ENCODE results near the gene GNAZ. TPM values are rescaled to one million over a fixed set of nuclear protein-coding genes. Genes with fewer than 3 reads are reported as not detected.

Gene GNAZ
- total RNA-seq, 1 donor from 2014 or later: 0.51 TPM

DNA sequence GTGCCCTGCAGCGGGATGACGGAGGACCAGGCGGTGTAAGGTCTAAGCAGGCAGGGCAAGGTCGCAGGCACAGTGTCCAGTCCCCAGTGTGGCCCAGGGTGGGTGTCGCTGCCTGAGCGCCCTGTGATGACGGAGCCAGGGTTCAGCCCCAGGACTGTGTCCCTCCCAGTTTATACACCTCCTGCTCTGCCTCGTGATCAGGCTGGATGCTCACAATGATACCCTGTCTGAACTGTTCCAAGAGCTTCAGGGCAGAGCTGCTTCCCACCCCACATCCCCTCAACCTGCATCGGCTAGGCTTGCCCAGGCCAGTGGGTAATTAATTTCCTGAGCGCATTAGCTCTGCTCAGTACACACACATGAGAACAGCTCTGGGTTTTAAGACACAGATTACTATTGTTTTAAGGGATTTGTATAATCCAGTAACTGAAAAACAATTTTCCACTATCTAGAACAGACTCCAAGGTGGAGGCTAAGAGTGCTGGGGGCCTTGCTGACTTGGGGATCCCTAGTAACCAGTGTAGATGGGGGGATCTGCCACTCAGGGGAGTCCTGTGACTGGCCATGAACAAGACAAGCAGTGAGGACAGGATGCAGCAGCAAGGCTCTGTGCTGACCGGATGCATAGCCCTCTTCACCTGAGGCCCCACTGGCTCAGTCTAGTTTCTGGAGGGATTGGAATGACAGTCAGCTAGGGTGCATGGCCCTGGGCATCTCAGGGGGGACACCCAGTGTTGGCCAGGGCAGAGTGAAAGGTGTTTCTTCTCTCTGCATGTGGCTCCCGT, 34.1 kb downstream of the GNAZ start:
- no peak for DNase-seq
- Mint-ChIP-seq H3K4me1 (no peaks in the 10 kb centered on the region), H3K9me3 (no peaks in the 10 kb centered on the region), H3K36me3 (ENCODE audit: low read depth) (no peaks in the 10 kb centered on the region), H3K27me3 (no peaks in the 10 kb centered on the region), H3K4me3 (no peak overlapping the region), H3K27ac (no peak overlapping the region)
- intact Hi-C loops (cut with micrococcal nuclease): no loop called here

DNA sequence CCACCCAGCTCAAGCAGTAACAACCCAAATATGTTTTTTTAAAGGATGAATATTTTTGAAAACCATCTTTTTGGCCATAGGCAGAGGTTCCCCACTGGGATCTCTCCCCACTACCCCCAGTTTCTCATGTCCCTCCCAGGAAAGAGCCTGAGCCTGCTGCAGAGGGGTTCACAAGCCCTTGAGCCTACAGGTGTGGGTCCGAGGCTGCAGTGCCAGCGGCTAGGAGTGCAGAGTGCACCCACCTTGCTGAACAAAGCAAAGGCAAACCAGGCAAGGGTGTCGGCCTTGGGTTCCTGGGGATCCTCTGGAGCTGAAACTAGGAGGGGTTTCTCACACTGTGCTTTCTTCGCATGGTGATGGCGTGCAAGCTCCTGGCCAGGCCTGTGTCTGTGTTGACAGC, 35.0 kb downstream of the GNAZ start:
- Mint-ChIP-seq H3K4me1 (no peaks in the 10 kb centered on the region), H3K9me3 (no peaks in the 10 kb centered on the region), H3K27ac (no peak overlapping the region), H3K27me3 (no peaks in the 10 kb centered on the region), H3K36me3 (ENCODE audit: low read depth) (no peaks in the 10 kb centered on the region), H3K4me3 (no peak overlapping the region)
- DNase-seq: no peak
- intact Hi-C loops (cut with micrococcal nuclease): no loop called here

DNA sequence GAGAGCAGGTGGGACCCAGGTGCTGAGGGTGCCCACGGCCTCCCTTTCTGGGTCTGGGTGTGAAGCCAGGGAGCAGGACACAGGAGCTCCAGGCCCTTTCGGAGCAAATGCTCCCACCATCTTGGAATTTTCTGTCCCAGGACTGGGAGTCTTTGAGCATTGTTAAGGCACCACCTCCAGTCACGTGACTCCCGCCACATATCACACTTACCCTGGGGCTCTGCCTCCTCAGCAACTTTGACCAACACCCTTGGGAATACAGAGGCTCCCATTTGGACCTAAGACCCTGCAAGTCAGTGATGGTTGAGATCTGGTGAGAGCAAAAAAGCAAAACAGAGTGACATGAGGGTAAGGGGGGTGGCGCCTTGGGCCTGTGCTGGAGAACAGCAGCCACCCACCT, 35.6 kb downstream of the GNAZ start:
- Mint-ChIP-seq H3K36me3 (ENCODE audit: low read depth) (no peaks in the 10 kb centered on the region), H3K4me1 (no peaks in the 10 kb centered on the region), H3K4me3 (no peak overlapping the region), H3K9me3 (no peaks in the 10 kb centered on the region), H3K27me3 (no peaks in the 10 kb centered on the region), H3K27ac (no peak overlapping the region)
- no peak for DNase-seq
- intact Hi-C loops (cut with micrococcal nuclease): no loop called here

DNA sequence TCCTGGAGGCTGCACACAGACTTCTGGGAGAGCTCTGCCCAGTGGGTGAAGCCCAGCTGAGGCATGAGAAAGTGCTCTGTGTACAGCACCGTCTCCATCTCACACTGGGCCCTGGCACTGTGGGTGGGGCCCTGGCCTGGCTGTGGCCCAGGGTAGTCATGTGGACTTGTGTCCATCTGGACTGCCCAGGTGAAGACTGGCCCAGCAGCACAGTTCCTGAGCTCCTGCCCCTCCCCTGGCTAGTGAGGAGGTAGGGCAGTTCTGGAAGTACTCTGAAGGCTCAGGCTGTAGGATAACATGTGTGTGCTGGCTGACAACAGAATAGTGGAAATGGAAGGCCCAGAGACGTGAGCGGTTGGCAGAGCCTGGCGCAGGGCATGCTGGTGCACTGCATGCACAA, 36.0 kb downstream of the GNAZ start:
- H3K27me3 Mint-ChIP-seq: no peaks in the 10 kb centered on the region
- no peak for DNase-seq

DNA sequence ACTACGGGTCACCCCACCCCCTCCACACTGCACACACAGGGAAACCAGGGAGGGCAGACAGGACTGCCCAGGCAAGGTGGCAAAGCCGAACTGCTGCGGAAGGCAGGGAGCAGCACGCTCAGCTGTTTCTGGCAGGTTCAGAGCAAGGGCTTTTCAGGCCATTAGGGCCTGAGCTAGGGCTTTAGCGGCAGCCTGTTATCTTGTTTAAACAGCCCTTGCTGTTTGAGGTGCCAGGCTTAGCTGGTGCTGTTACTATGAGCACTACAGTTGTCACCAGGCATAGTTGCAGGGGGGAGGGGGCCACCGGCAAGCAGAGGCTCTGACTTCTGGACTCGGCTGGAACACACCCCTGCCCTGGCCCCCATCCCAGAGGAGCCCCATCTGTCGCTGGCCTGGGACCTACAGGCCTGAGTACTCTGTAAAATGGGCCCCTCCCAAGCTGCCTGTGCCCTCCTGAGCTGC, 36.6 kb downstream of the GNAZ start:
- Mint-ChIP-seq H3K4me1 (no peaks in the 10 kb centered on the region), H3K27ac (no peak overlapping the region), H3K9me3 (no peaks in the 10 kb centered on the region), H3K36me3 (ENCODE audit: low read depth) (no peaks in the 10 kb centered on the region), H3K4me3 (no peak overlapping the region), H3K27me3 (no peaks in the 10 kb centered on the region)
- intact Hi-C loops (cut with micrococcal nuclease): no loop called here
- no peak for DNase-seq

More for the DNA sequence above, 36.0 kb downstream of the GNAZ start:
- Mint-ChIP-seq H3K4me3 (no peak overlapping the region), H3K9me3 (no peaks in the 10 kb centered on the region), H3K27ac (no peak overlapping the region), H3K36me3 (ENCODE audit: low read depth) (no peaks in the 10 kb centered on the region), H3K4me1 (no peaks in the 10 kb centered on the region)
- intact Hi-C loops (cut with micrococcal nuclease): no loop called here

DNA sequence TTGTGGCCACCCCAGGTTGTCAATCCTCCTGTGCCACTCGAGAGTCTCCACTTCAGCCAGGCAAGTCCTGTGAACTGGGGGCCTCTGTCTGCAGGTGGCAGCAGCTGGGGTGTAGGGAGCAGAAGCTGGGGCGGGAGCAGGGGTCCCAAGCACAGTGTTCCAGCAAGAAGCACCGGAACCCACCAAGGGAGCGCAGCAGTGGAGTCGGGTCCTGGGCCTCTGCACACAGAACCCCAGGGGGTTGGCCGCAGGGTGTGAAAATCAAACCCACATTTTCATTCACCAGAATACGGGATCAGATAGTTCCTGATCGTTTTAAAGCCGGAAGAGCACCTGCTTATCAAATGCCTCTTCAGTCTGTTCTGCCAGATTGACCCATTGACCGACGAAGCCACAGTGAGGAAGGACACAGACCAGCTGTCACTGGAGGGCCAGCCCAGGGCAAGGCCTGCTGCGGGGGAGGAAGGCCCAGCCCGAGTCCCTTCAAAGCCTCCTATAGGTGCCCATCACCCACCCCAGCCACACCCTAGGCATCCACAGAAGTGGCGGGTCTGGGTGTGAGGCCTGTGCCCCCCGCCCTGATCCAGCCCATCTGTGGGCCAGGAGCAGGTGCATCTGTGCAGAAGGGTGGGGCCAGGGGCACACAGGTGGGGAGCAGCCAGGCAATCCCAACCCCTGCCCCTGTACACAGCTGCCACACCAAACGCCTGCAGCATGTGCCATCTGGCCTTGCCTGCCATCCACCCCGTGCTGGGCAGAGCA, 37.3 kb downstream of the GNAZ start:
- Mint-ChIP-seq H3K27ac (no peak overlapping the region), H3K9me3 (no peaks in the 10 kb centered on the region), H3K4me1 (no peaks in the 10 kb centered on the region), H3K36me3 (ENCODE audit: low read depth) (no peaks in the 10 kb centered on the region), H3K27me3 (no peaks in the 10 kb centered on the region), H3K4me3 (no peak overlapping the region)
- DNase-seq: no peak
- intact Hi-C loops (cut with micrococcal nuclease): no loop called here

DNA sequence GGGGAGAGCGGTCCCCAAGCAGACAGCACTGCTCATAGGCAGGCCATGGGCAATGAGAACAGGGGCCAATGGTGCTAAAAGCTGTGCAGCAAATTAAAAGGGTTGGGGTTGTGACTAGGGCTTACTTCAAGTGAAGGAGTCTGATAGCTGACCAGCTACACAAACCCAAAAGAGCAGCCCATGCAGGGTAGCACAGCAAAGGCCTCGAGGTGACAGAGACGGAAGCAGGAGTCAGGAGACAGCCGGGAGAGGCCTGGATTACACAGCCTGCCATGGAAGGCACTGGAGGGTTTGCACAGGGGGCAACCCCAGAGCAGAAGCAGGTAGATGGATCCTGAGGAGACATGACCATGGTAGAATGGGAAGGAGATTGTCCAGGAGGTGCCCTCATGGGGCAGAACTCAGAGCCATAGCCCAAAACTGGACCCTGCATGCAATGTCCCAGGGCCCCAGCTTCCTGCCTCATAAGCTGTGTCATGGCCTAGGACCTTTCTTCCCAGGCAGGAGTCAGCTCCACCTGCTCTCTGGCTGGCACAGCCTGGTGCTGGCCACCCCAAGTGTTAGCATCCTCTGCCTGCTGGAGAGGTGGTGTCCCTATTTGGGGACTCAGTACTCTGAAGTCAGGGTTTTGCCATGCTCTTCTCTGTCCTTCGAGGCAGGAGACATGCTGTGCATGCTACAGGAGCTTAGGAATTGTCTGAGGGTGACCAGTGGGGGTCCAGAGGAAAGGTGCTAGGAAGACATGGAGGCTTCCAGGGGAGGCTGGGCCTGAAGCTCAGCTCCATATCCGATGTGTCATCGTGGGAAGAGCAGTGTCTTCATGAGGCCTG, 38.1 kb downstream of the GNAZ start:
- Mint-ChIP-seq H3K27me3 (no peaks in the 10 kb centered on the region), H3K4me3 (no peak overlapping the region), H3K36me3 (ENCODE audit: low read depth) (no peaks in the 10 kb centered on the region), H3K27ac (no peak overlapping the region), H3K4me1 (no peaks in the 10 kb centered on the region), H3K9me3 (no peaks in the 10 kb centered on the region)
- intact Hi-C loops (cut with micrococcal nuclease): no loop called here
- no peak for DNase-seq

DNA sequence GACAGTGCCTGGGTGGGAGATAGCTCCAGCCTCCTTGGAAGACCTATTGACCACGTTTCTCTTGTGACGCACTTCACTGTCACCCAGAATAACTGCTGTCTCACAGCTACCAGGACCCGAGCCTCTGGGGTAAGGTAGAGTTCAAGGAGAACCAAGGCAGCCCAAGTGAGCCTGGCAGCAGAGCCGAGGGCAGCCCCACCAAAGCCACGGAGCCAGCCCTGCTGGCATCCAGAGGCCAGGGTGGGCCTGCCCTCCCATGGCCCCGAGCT, 38.7 kb downstream of the GNAZ start:
- no peak for DNase-seq
- Mint-ChIP-seq H3K27me3 (no peaks in the 10 kb centered on the region), H3K9me3 (no peaks in the 10 kb centered on the region), H3K36me3 (ENCODE audit: low read depth) (no peaks in the 10 kb centered on the region), H3K27ac (no peak overlapping the region), H3K4me3 (no peak overlapping the region), H3K4me1 (no peaks in the 10 kb centered on the region)
- intact Hi-C loops (cut with micrococcal nuclease): no loop called here

DNA sequence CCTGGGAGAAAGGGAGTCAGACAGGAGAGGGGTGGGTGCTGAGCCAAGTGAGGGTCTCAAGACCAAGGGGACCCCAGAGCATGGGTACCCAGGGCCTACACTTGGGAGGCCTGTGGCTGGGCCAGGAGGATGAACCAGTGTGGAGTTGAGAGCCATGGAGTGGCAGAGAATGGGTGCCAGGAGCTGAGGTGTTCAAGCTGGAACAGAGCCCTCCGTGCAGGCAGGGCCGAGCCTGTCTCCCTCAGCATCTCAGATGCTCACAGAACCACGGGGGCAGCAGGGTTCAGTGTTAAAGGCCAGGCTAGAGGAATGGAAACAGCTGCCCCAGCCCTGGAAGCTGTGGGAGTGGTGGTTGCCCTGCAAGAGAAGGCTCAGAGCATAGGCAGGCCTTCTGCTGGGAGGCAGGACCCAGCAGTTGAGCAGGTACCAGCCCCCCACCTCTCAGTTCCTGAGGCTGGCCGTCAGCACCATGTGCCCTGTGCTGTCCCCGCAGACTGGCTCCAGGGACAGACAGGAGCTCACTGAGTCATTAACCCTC, 39.2 kb downstream of the GNAZ start:
- H3K4me3 Mint-ChIP-seq: no peak overlapping the region
- no peaks in the 10 kb centered on the region for H3K4me1 Mint-ChIP-seq
- no peaks in the 10 kb centered on the region for H3K27me3 Mint-ChIP-seq
- H3K36me3 Mint-ChIP-seq (ENCODE audit: low read depth): no peaks in the 10 kb centered on the region
- intact Hi-C loops (cut with micrococcal nuclease): no loop called here
- H3K9me3 Mint-ChIP-seq: no peaks in the 10 kb centered on the region
- no peak overlapping the region for H3K27ac Mint-ChIP-seq
- no peak for DNase-seq

DNA sequence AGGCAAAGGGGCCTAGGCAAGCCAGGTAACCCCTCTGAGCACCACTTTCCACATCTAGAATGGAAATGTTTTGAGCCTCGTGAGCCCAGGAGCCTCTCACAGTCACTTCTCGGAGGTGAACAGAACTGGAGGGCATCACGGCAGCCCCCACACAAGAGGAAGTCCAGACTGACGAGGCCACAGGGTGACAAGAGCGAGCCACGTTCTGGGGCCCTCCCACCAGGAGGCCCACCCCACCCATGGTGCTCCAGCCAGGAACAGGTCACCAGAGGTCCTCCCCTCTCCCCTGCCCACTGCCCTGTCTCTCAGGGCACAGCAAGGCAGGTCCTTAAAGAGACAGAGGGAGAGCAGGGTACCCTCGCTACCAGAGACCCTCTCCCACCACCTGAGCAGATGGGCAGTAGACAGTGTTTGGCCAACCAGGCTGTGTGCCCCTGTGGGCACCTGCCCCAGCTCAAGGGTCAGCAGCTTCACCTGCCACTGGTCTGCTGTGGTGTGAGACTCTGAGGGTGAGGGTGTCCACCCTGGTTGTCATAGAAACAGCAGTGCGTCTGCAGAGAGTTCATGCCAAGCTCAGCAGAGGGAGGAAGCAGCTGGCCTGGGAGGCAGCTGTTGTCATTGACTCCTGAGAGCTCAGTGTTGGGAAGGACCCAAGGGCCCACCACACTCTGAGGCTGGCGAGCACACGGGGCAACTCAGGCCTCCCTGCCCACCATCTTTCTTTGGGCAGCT, 40.0 kb downstream of the GNAZ start:
- no peaks in the 10 kb centered on the region for H3K36me3 Mint-ChIP-seq (ENCODE audit: low read depth)
- no peak overlapping the region for H3K4me3 Mint-ChIP-seq
- no peaks in the 10 kb centered on the region for H3K4me1 Mint-ChIP-seq
- DNase-seq: no peak
- H3K9me3 Mint-ChIP-seq: no peaks in the 10 kb centered on the region
- H3K27ac Mint-ChIP-seq: no peak overlapping the region
- no peaks in the 10 kb centered on the region for H3K27me3 Mint-ChIP-seq
- intact Hi-C loops (cut with micrococcal nuclease): no loop called here

DNA sequence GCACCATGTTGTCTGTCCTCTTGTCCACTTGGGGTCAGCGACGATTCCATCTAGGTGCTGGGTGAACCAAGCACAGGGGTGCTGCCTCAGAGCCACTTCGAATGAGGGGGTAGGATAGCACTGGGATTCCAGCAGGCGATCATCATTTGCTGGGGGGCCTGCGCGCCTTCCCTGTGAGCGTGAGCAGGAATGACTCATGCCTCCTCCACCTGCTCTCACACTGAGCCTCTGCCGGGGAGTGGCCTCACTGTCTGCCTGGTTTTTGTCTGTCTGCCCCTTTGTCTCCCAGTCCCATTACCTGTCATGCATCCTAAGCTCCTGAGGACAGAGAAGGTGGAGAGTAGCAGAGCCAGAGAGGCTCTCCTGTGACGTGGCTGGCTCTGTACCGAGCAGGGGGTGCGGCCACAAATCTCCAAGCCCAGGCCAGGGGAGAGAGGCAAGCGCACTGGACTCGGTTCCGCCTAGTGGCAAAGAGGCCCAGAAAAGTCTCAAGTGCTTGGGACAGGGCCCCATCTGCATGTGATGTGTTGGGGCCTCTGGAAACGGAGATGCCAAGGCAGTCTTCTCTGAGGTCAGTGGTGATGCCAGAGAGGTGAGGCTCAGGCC, 40.7 kb downstream of the GNAZ start:
- no peak for DNase-seq
- Mint-ChIP-seq H3K4me1 (no peaks in the 10 kb centered on the region), H3K27me3 (no peaks in the 10 kb centered on the region), H3K4me3 (no peak overlapping the region), H3K27ac (no peak overlapping the region), H3K9me3 (no peaks in the 10 kb centered on the region), H3K36me3 (ENCODE audit: low read depth) (no peaks in the 10 kb centered on the region)
- intact Hi-C loops (cut with micrococcal nuclease): no loop called here

DNA sequence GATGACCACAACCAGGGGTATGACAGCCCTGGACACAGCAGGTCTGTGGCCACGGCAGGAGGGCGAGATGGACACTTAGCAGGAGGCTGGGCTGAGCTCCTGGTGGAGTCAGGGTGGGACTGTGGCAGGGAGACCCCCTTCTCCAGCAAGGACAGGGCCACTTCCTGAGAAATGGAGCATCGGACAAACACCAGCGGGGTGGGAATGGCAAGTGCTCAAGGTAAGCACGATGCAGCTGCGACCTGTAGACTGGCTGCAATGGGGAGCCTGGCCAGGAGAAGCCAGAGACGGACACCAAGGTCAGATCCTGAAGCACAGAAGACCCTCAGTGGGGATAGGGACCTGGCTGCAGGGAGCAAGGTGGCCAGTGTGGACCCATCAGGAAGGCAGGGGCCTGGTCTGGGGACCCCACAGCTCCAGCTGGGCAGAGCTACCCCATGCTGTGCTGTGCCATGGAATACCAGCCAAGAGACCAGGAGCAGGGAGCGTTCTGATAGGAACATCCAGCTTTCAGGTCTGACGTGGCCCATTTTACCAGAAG, 42.2 kb downstream of the GNAZ start:
- Mint-ChIP-seq H3K4me3 (no peak overlapping the region), H3K4me1 (no peaks in the 10 kb centered on the region), H3K36me3 (ENCODE audit: low read depth) (no peaks in the 10 kb centered on the region), H3K27ac (no peak overlapping the region), H3K27me3 (no peaks in the 10 kb centered on the region), H3K9me3 (no peaks in the 10 kb centered on the region)
- intact Hi-C loops (cut with micrococcal nuclease): no loop called here
- DNase-seq: no peak

Data from activated CD4-positive, alpha-beta T cell treated with anti-CD3 and anti-CD28 coated beads, Interleukin-2, amount 10 ng/mL, durations not matched to agents 24 days and 14 days (primary cell).